Ishikawa (cell line): ENCODE results near the gene STEAP1.

ENCODE experiments used
- CEBPB ChIP-seq: IDR thresholded peaks from 2 replicates; pipeline ENCODE4 v1.6.1; 2012
- CREB1 ChIP-seq: IDR thresholded peaks from 2 replicates; pipeline ENCODE4 v1.6.1; 2012; ENCODE audit warnings: low read depth
- EGR1 ChIP-seq: IDR thresholded peaks from 2 replicates; pipeline ENCODE4 v1.6.1; 2012
- EP300 ChIP-seq: IDR thresholded peaks from 2 replicates; pipeline ENCODE4 v1.6.1; 2012; ENCODE audit warnings: borderline replicate concordance
- NFIC ChIP-seq: IDR thresholded peaks from 2 replicates; pipeline ENCODE4 v1.6.1; 2012
- RAD21 ChIP-seq: IDR thresholded peaks from 2 replicates; pipeline ENCODE4 v1.6.1; 2012; ENCODE audit warnings: low read depth
- TAF1 ChIP-seq: IDR thresholded peaks from 2 replicates; pipeline ENCODE4 v1.6.1; 2012; ENCODE audit warnings: low read depth, mild to moderate bottlenecking
- TEAD4 ChIP-seq: IDR thresholded peaks from 2 replicates; pipeline ENCODE4 v1.6.1; 2012
- YY1 ChIP-seq: IDR thresholded peaks from 2 replicates; pipeline ENCODE4 v1.6.1; 2012; ENCODE audit warnings: low read depth
- ZBTB7A ChIP-seq: IDR thresholded peaks from 2 replicates; pipeline ENCODE4 v1.6.1; 2012; ENCODE audit warnings: low read depth
- TF ChIP-seq, protein P1 (sequence below): IDR thresholded peaks from 2 replicates; pipeline ENCODE4 v1.6.1; 2012
- TF ChIP-seq, protein P2 (sequence below): IDR thresholded peaks from 2 replicates; pipeline ENCODE4 v1.6.1; 2012; ENCODE audit warnings: low read depth, mild to moderate bottlenecking
- TF ChIP-seq, protein P3 (sequence below): IDR thresholded peaks from 2 replicates; pipeline ENCODE4 v1.6.1; 2012

DNA sequence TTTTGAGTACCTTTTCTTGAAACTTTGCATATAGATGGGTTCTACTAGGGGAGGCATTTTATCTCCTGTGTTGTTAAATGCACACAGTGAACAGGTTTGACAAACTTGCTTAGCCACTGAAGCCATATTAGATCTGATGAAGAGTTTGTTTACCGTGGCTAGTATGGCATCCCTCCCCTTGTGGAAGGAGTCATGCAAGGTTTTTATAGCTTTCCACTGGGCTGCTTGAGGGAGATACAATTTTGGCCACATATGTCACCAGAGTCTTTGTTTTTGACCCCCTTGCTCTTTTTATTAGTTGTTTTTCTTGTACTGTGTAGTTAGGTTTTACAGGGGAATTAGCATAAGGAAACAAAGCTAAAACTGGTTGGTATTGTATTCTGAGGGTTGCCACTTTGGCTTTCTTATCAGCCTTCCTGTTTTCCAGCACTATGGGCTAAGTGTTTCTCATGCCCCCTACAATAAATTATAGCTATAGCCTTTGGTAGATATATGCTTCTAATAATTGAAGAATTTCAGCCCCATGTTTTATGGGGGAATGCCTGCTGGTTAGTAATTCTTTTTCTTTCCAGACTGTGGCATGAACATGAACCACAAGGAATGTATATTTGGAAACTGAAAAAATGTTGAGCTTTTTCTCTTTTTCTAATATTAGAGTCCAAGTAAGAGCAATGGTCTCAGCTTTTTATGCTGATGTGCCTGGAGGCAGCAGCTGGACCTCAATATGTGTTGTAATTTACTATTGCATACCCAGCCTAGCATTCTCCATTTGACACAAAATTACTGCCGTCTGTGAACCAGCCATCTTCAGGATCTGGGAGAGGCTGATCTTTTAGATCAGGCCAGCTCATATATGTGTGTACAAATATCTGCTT, 38.8 kb downstream of the STEAP1 start:
- TF ChIP-seq, protein P1, sequence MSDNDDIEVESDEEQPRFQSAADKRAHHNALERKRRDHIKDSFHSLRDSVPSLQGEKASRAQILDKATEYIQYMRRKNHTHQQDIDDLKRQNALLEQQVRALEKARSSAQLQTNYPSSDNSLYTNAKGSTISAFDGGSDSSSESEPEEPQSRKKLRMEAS = no peak
- TF ChIP-seq, protein P2, sequence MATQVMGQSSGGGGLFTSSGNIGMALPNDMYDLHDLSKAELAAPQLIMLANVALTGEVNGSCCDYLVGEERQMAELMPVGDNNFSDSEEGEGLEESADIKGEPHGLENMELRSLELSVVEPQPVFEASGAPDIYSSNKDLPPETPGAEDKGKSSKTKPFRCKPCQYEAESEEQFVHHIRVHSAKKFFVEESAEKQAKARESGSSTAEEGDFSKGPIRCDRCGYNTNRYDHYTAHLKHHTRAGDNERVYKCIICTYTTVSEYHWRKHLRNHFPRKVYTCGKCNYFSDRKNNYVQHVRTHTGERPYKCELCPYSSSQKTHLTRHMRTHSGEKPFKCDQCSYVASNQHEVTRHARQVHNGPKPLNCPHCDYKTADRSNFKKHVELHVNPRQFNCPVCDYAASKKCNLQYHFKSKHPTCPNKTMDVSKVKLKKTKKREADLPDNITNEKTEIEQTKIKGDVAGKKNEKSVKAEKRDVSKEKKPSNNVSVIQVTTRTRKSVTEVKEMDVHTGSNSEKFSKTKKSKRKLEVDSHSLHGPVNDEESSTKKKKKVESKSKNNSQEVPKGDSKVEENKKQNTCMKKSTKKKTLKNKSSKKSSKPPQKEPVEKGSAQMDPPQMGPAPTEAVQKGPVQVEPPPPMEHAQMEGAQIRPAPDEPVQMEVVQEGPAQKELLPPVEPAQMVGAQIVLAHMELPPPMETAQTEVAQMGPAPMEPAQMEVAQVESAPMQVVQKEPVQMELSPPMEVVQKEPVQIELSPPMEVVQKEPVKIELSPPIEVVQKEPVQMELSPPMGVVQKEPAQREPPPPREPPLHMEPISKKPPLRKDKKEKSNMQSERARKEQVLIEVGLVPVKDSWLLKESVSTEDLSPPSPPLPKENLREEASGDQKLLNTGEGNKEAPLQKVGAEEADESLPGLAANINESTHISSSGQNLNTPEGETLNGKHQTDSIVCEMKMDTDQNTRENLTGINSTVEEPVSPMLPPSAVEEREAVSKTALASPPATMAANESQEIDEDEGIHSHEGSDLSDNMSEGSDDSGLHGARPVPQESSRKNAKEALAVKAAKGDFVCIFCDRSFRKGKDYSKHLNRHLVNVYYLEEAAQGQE = no peak
- TF ChIP-seq RAD21 (no peak), EP300 (no peak), YY1 (no peak), EGR1 (no peak), TAF1 (no peak), NFIC (no peak), CEBPB (no peak), ZBTB7A (no peak), CREB1 (no peak), TEAD4 (no peak)
- TF ChIP-seq, protein P3, sequence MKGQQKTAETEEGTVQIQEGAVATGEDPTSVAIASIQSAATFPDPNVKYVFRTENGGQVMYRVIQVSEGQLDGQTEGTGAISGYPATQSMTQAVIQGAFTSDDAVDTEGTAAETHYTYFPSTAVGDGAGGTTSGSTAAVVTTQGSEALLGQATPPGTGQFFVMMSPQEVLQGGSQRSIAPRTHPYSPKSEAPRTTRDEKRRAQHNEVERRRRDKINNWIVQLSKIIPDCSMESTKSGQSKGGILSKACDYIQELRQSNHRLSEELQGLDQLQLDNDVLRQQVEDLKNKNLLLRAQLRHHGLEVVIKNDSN = no peak
